ENCODE data around the gene F7.
"Not testable (repeated sequence)": the region's sequence is repeated elsewhere in the genome, so short reads cannot be mapped to it uniquely, and the experiment has no call there.

The F7 gene

DNA sequence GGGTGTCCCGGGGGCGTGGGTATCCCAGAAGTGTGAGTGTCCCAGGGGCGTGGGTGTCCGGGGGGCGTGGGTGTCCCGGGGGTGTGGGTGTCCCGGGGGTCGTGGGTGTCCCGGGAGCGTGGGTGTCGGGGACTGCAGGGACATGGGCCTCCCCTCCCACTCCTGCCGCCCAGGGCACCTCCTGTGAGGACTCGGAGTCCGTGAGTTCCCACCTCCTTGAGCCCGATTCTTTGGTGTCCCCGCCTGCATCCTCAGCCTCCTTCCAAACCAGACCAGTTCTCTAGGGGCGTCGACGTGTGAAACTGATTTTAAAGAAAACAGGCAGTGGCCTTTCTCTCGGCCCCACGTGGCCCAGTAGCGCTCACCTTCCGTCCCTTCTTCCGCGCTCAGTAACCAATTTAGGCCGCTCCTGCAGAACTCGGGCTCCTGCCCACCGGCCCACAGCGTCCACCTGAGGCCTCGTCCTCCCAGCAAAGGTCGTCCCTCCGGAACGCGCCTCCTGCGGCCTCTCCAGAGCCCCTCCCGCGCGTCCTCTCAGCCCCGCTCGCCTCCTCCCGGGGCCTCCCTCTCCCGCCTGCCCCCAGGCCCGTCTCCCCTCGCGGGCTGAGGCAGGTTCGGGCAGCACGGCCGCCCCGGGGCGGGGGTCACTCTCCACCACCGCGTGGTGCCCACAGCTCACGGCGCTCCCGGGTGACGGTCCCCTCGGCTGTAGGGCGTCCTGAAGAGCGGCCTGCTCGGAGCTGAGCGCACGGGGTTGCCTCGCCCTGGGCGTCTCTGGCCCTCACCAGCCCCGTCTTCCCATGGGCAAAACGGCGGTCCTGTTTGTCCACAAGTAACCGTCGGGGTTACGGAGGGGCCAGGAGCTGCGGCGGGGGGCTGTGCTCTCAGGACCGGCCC, 3.8 kb downstream of the F7 start:
- Histone ChIP-seq H3K27ac (ENCODE audit: low read length) (no peak overlapping the region), H3K27me3 (ENCODE audit: low read depth, low read length) (peaks cover 7% of the 10 kb centered on the region; the same call in 1 of the 2 replicates), H3K4me2 (ENCODE audit: low read length) (no peak overlapping the region), H3K4me3 (ENCODE audit: low read length) (no peak overlapping the region), H2AFZ (ENCODE audit: low read depth, low read length) (no peak overlapping the region), H3K36me3 (replicated peaks; ENCODE audit: low read depth, low read length) (no peaks in the 10 kb centered on the region), H3K9ac (ENCODE audit: low read length) (no peak overlapping the region), H4K20me1 (ENCODE audit: insufficient read depth, low read length) (no peaks in the 10 kb centered on the region), H3K4me1 (ENCODE audit: low read length) (no peaks in the 10 kb centered on the region), H3K79me2 (ENCODE audit: low read length) (no peaks in the 10 kb centered on the region), H3K9me3 (ENCODE audit: insufficient read depth, low read length) (no peaks in the 10 kb centered on the region)
- TF ChIP-seq, protein P1, sequence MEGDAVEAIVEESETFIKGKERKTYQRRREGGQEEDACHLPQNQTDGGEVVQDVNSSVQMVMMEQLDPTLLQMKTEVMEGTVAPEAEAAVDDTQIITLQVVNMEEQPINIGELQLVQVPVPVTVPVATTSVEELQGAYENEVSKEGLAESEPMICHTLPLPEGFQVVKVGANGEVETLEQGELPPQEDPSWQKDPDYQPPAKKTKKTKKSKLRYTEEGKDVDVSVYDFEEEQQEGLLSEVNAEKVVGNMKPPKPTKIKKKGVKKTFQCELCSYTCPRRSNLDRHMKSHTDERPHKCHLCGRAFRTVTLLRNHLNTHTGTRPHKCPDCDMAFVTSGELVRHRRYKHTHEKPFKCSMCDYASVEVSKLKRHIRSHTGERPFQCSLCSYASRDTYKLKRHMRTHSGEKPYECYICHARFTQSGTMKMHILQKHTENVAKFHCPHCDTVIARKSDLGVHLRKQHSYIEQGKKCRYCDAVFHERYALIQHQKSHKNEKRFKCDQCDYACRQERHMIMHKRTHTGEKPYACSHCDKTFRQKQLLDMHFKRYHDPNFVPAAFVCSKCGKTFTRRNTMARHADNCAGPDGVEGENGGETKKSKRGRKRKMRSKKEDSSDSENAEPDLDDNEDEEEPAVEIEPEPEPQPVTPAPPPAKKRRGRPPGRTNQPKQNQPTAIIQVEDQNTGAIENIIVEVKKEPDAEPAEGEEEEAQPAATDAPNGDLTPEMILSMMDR (IDR thresholded peaks at IDR 0.05; ENCODE audit: low read depth, low read length) = no peak
- no peak for TF ChIP-seq EZH2phosphoT487 (IDR thresholded peaks at IDR 0.05; ENCODE audit: low read depth)

GRCh38 chr13:113110048-113110851, 4.7 kb downstream of the F7 start:
- no peak overlapping the region for H3K9ac ChIP-seq (ENCODE audit: low read length)
- TF ChIP-seq, protein P1 (IDR thresholded peaks at IDR 0.05; ENCODE audit: low read depth, low read length) = no peak
- TF ChIP-seq EZH2phosphoT487 (IDR thresholded peaks at IDR 0.05; ENCODE audit: low read depth) = no peak
- H3K79me2 ChIP-seq (ENCODE audit: low read length) = no peaks in the 10 kb centered on the region
- no peaks in the 10 kb centered on the region for H3K36me3 ChIP-seq (replicated peaks; ENCODE audit: low read depth, low read length)
- no peak overlapping the region for H3K4me3 ChIP-seq (ENCODE audit: low read length)
- H3K4me1 ChIP-seq (ENCODE audit: low read length) = no peaks in the 10 kb centered on the region
- H4K20me1 ChIP-seq (ENCODE audit: insufficient read depth, low read length) = no peaks in the 10 kb centered on the region
- 0 out of 2 replicates have a peak, but pooled peaks cover 4% of the 10 kb centered on the region for H3K27me3 ChIP-seq (ENCODE audit: low read depth, low read length)
- no peaks in the 10 kb centered on the region for H3K9me3 ChIP-seq (ENCODE audit: insufficient read depth, low read length)
- H3K27ac ChIP-seq (ENCODE audit: low read length) = no peak overlapping the region
- H3K4me2 ChIP-seq (ENCODE audit: low read length) = no peak overlapping the region
- H2AFZ ChIP-seq (ENCODE audit: low read depth, low read length) = no peak overlapping the region

GRCh38 chr13:113110852-113111315, 5.3 kb downstream of the F7 start:
- no peak overlapping the region for H2AFZ ChIP-seq (ENCODE audit: low read depth, low read length)
- no peaks in the 10 kb centered on the region for H4K20me1 ChIP-seq (ENCODE audit: insufficient read depth, low read length)
- H3K36me3 ChIP-seq (replicated peaks; ENCODE audit: low read depth, low read length) = no peaks in the 10 kb centered on the region
- H3K9ac ChIP-seq (ENCODE audit: low read length) = no peak overlapping the region
- no peaks in the 10 kb centered on the region for H3K79me2 ChIP-seq (ENCODE audit: low read length)
- 0 out of 2 replicates have a peak, but pooled peaks cover 4% of the 10 kb centered on the region for H3K27me3 ChIP-seq (ENCODE audit: low read depth, low read length)
- TF ChIP-seq, protein P1 (IDR thresholded peaks at IDR 0.05; ENCODE audit: low read depth, low read length) = no peak
- no peak for TF ChIP-seq EZH2phosphoT487 (IDR thresholded peaks at IDR 0.05; ENCODE audit: low read depth)
- H3K27ac ChIP-seq (ENCODE audit: low read length) = no peak overlapping the region
- H3K9me3 ChIP-seq (ENCODE audit: insufficient read depth, low read length) = no peaks in the 10 kb centered on the region
- H3K4me1 ChIP-seq (ENCODE audit: low read length) = no peaks in the 10 kb centered on the region
- no peak overlapping the region for H3K4me3 ChIP-seq (ENCODE audit: low read length)
- H3K4me2 ChIP-seq (ENCODE audit: low read length) = no peak overlapping the region

GRCh38 chr13:113111821-113112220, 6.2 kb downstream of the F7 start:
- H3K79me2 ChIP-seq (ENCODE audit: low read length); H3K27ac ChIP-seq (ENCODE audit: low read length); H3K9ac ChIP-seq (ENCODE audit: low read length); H3K4me2 ChIP-seq (ENCODE audit: low read length); H3K4me1 ChIP-seq (ENCODE audit: low read length); H3K4me3 ChIP-seq (ENCODE audit: low read length); H3K9me3 ChIP-seq (ENCODE audit: insufficient read depth, low read length); H4K20me1 ChIP-seq (ENCODE audit: insufficient read depth, low read length); H3K27me3 ChIP-seq (ENCODE audit: low read depth, low read length); H3K36me3 ChIP-seq (replicated peaks; ENCODE audit: low read depth, low read length); H2AFZ ChIP-seq (ENCODE audit: low read depth, low read length): not testable (repeated sequence)

DNA sequence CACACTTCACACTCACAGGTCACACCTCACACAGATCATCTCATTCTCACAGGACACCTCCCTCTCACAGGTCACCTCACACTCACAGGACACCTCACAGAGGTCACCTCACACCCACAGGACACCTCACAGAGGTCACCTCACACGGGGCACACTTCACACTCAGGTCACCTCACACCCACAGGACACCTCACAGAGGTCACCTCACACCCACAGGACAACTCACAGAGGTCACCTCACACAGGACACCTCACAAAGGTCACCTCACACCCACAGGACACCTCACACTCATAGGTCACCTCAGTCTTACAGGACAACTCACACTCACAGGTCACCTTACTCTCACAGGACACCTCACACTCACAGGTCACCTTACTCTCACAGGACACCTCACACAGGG, 6.9 kb downstream of the F7 start:
- H2AFZ ChIP-seq (ENCODE audit: low read depth, low read length); H3K36me3 ChIP-seq (replicated peaks; ENCODE audit: low read depth, low read length); H3K9ac ChIP-seq (ENCODE audit: low read length); H3K4me2 ChIP-seq (ENCODE audit: low read length); H3K27ac ChIP-seq (ENCODE audit: low read length); H3K4me3 ChIP-seq (ENCODE audit: low read length); H3K4me1 ChIP-seq (ENCODE audit: low read length); H3K27me3 ChIP-seq (ENCODE audit: low read depth, low read length); H3K79me2 ChIP-seq (ENCODE audit: low read length); H4K20me1 ChIP-seq (ENCODE audit: insufficient read depth, low read length); H3K9me3 ChIP-seq (ENCODE audit: insufficient read depth, low read length): not testable (repeated sequence)
